Adrenal gland (tissue), 12 donors: ENCODE measurements around the gene C1QTNF9. TPM values are rescaled to one million over a fixed set of nuclear protein-coding genes. Genes with fewer than 3 reads are reported as not detected.

Experiments
- DNase-seq, 7 donors: peaks; one replicate each; pipeline ENCODE4 v3.0.0-alpha.2; 2019 to 2020
- H3K27ac ChIP-seq, 5 donors: fragments of 200-600 bp; sonication (generic) in 4 of 5; 1 replicate in 3 of 5; 2 replicates in 2 of 5; pipeline versions ENCODE4 v1.5.1 to v1.8.0; 2016 to 2020; ENCODE audit warnings: mild to moderate bottlenecking in 1 of 5
- H3K27me3 ChIP-seq: fragments of 200-600 bp; 2 replicates; pipeline ENCODE4 v1.8.0; 2021
- H3K36me3 ChIP-seq, 2 donors: fragments of 200-600 bp; replicated peaks in 1 of 2; 1 replicate in 1 of 2; 2 replicates in 1 of 2; pipeline versions ENCODE4 v1.5.1 to v1.8.0; 2018 to 2022
- H3K4me1 ChIP-seq, 2 donors: fragments of 200-600 bp; replicated peaks in 1 of 2; 1 replicate in 1 of 2; 2 replicates in 1 of 2; pipeline versions ENCODE4 v1.5.1 to v1.8.0; 2018 to 2021
- H3K4me3 ChIP-seq, 4 donors: fragments of 200-600 bp; sonication (generic) in 3 of 4; one replicate each; pipeline ENCODE4 v1.5.1; 2016 to 2018
- H3K9me3 ChIP-seq, 3 donors: fragments of 200-600 bp; sonication (generic) in 1 of 3; replicated peaks in 1 of 3; 1 replicate in 2 of 3; 2 replicates in 1 of 3; pipeline versions ENCODE4 v1.5.1 to v1.8.0; 2016 to 2021
- POLR2A ChIP-seq, 2 donors: fragments of 450-650 bp; IDR thresholded peaks; one replicate each; pipeline ENCODE4 v1.6.1; 2017; ENCODE audit warnings: antibody characterized with exemption in 2 of 2, mild to moderate bottlenecking in 2 of 2, moderate library complexity in 1 of 2
- WGBS, 4 donors: extraction: QIAGEN DNeasy Blood & Tissue Kit in 2 of 4; methylation state at CpG; one replicate each; pipeline versions ENCODE4 v1.1.5 to v1.1.7; 2013 to 2017; 5-methylcytosine and 5-hydroxymethylcytosine counted together
- intact Hi-C, 2 donors: fragments of 100-400 bp; cut with DNase I; formaldehyde crosslinking; loops; one replicate each; pipeline versions ENCODE4 v1.14.1 to v1.15.0; 2022 to 2023
- polyA plus RNA-seq, 3 donors: library from polyadenylated mRNA; stranded (reverse); fragments of 200-250 nt in 2 of 3; fragments of 350-450 nt in 1 of 3; fragmentation: Illumina TruSeq in 1 of 3; extraction: RNeasy Lipid Tissue Mini Kit (QIAGEN cat#74804) in 1 of 3; gene quantifications; one replicate each; pipeline ENCODE4 v1.2.3, GENCODE V29; 2013 to 2014
- total RNA-seq, 9 donors: library from RNA; depleted of rRNA in 4 of 9; stranded (reverse); fragments of >200 nt in 4 of 9; fragments of 120-200 nt in 1 of 9; fragmentation: NEBNext Ultra II Directional in 1 of 9; extraction: Animal tissue kit (Norgen Biotek cat#: 25700) in 1 of 9; gene quantifications; one replicate each; pipeline versions ENCODE4 v1.1.0 to v1.2.4, GENCODE V29; 2013 to 2023
- TF ChIP-seq, protein P1 (sequence below), 6 experiments: fragments of 450-650 bp in 4 of 6; fragments of 200-600 bp in 2 of 6; sonication (generic) in 1 of 6; IDR thresholded peaks; 1 replicate in 5 of 6; 2 replicates in 1 of 6; pipeline versions ENCODE4 v1.5.1 to v1.8.0; 2016 to 2021; ENCODE audit warnings: antibody characterized with exemption in 6 of 6, mild to moderate bottlenecking in 2 of 6, moderate library complexity in 1 of 6
- donor health status: healthy with polysubstance abuse.
- donor health status: Bipolar disorder and iron deficiency.
- donor health status: DM: yes; HTN: yes; CAD: no.
- donor health status: DM: no; HTN: no; CAD: no.
- donor health status: DM: no; HTN: no; CAD: no.
- donor health status: DM: yes; HTN: yes; CAD: no.

Gene C1QTNF9
- total and polyA plus RNA-seq, 12 donors = 0.11 to 0.94 (median 0.16) TPM; not detected in 9

DNA sequence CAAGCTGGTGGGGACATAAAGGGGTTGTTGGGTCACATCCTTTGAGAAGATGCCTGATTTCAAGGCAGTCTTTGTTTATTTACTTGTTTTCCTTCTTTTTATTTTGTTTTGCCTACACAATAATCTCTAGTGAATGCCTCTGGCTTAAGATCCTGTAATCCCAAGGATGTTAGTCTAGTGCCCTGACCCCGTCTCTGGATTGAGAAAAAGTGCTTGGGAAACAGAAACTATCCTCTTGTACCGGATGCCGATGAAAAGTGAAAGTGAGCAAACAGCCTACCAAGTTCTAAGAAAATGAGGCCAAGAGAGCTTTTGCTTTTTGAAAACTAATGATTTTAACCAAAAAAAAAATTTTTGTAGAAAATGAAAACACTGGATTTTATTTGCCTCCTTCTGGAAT is 42.1 kb upstream of the C1QTNF9 start:
- 4 to 10% (median 9%) methylated on average over 3 of the region's 3 CpGs for WGBS, 4 donors
- DNase-seq = peak in 5 of 7 donors; percentile 36 to 63 (median 44)
- H3K36me3 ChIP-seq = no peaks in the 10 kb centered on the region
- no peak for TF ChIP-seq POLR2A (IDR thresholded peaks at IDR 0.05)
- TF ChIP-seq, protein P1, sequence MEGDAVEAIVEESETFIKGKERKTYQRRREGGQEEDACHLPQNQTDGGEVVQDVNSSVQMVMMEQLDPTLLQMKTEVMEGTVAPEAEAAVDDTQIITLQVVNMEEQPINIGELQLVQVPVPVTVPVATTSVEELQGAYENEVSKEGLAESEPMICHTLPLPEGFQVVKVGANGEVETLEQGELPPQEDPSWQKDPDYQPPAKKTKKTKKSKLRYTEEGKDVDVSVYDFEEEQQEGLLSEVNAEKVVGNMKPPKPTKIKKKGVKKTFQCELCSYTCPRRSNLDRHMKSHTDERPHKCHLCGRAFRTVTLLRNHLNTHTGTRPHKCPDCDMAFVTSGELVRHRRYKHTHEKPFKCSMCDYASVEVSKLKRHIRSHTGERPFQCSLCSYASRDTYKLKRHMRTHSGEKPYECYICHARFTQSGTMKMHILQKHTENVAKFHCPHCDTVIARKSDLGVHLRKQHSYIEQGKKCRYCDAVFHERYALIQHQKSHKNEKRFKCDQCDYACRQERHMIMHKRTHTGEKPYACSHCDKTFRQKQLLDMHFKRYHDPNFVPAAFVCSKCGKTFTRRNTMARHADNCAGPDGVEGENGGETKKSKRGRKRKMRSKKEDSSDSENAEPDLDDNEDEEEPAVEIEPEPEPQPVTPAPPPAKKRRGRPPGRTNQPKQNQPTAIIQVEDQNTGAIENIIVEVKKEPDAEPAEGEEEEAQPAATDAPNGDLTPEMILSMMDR (IDR thresholded peaks at IDR 0.05) = no peak
- peak overlapping the region; percentile 15 to 81 (median 61) for H3K27ac ChIP-seq
- no peaks in the 10 kb centered on the region for H3K27me3 ChIP-seq
- peak overlapping the region in 2 of 4 donors; percentile 5 to 37 for H3K4me3 ChIP-seq
- no peaks in the 10 kb centered on the region for H3K9me3 ChIP-seq
- peaks cover 55 to 57% of the 10 kb centered on the region in 2 donors for H3K4me1 ChIP-seq
- intact Hi-C loops = no loop called here

- peak overlapping the region; percentile 15 to 71 (median 61) for H3K27ac ChIP-seq
- intact Hi-C loops = no loop called here
- WGBS, 4 donors = 85 to 93% (median 88%) methylated on average over 2 of the region's 2 CpGs
- H3K36me3 ChIP-seq = no peaks in the 10 kb centered on the region
- peaks cover 60 to 63% of the 10 kb centered on the region in 2 donors for H3K4me1 ChIP-seq
- peak in 3 of 7 donors; percentile 5 to 44 (median 15) for DNase-seq
- no peaks in the 10 kb centered on the region for H3K27me3 ChIP-seq
- TF ChIP-seq, protein P1 (IDR thresholded peaks at IDR 0.05) = no peak
- no peak for TF ChIP-seq POLR2A (IDR thresholded peaks at IDR 0.05)
- peak overlapping the region in 2 of 4 donors; percentile 5 to 37 for H3K4me3 ChIP-seq
- H3K9me3 ChIP-seq = no peaks in the 10 kb centered on the region
Observed at GRCh38 chr13:24267801-24268200, 41.6 kb upstream of the C1QTNF9 start.

DNA sequence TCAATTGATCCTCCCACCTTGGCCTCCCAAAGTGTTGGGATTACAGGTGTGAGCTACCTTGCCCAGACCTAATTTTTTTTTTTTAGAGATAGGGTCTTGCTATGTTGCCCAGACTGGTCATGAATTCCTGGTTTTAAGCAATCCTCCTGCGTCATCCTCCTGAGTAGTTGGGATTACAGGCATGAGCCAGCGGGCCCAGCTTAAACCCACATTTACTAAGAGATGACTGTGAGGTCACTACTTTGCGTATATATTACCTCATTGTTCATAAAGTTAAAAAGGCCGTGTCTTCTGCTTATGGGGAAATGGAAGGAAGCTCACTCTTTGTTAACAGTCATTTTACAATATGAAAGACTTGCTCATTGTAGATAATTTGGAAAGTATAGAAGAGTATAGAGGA is 39.6 kb upstream of the C1QTNF9 start:
- no peak overlapping the region for H3K4me3 ChIP-seq
- 88 to 93% (median 90%) methylated on average over 4 of the region's 4 CpGs for whole genome bisulfite sequencing, 4 donors
- TF ChIP-seq, protein P1 (IDR thresholded peaks at IDR 0.05) = no peak
- TF ChIP-seq POLR2A (IDR thresholded peaks at IDR 0.05) = no peak
- peak overlapping the region in 2 of 5 donors; percentile 93 to 94 for H3K27ac ChIP-seq
- no peaks in the 10 kb centered on the region for H3K9me3 ChIP-seq
- no peaks in the 10 kb centered on the region for H3K27me3 ChIP-seq
- H3K4me1 ChIP-seq = peaks cover 50 to 51% of the 10 kb centered on the region in 2 donors
- intact Hi-C loops = no loop called here
- peak in 2 of 7 donors; percentile 7 to 21 for DNase-seq
- no peaks in the 10 kb centered on the region for H3K36me3 ChIP-seq

- peak; percentile 82 to 93 (median 90) for DNase-seq
- H3K4me1 ChIP-seq = peaks cover 46 to 47% of the 10 kb centered on the region in 2 donors
- H3K27me3 ChIP-seq = no peaks in the 10 kb centered on the region
- TF ChIP-seq POLR2A (IDR thresholded peaks at IDR 0.05) = peak; percentile 37 to 91
- TF ChIP-seq, protein P1 (IDR thresholded peaks at IDR 0.05) = peak in 5 of 6 experiments; percentile 15 to 91 (median 80)
- H3K4me3 ChIP-seq = peak overlapping the region in 2 of 4 donors; percentile 7 to 54
- peak overlapping the region; percentile 88 to 94 (median 90) for H3K27ac ChIP-seq
- no peaks in the 10 kb centered on the region for H3K36me3 ChIP-seq
- intact Hi-C loops = no loop called here
- WGBS, 4 donors = 0 to 3% (median 2%) methylated on average over 10 of the region's 10 CpGs
- no peaks in the 10 kb centered on the region for H3K9me3 ChIP-seq
Observed at GRCh38 chr13:24270639-24271141, 38.7 kb upstream of the C1QTNF9 start.
